ENCODE results near the gene ARHGEF16. TPM values are rescaled to one million over a fixed set of nuclear protein-coding genes. Genes with fewer than 3 reads are reported as not detected.

Gene ARHGEF16
- total RNA-seq, 1 donor from 2014 or later: 1.7 TPM

GRCh38 chr1:3476666-3477065, 22.2 kb downstream of the ARHGEF16 start:
- Mint-ChIP-seq H3K27me3 (ENCODE audit: unreplicated experiment) (peaks cover 24% of the 10 kb centered on the region), H3K36me3 (ENCODE audit: low read depth, unreplicated experiment) (no peaks in the 10 kb centered on the region), H3K9me3 (ENCODE audit: unreplicated experiment) (no peaks in the 10 kb centered on the region), H3K4me3 (ENCODE audit: unreplicated experiment) (no peak overlapping the region), H3K27ac (ENCODE audit: unreplicated experiment) (no peak overlapping the region), H3K4me1 (ENCODE audit: unreplicated experiment) (peaks cover 4% of the 10 kb centered on the region)
- DNase-seq (ENCODE audit: low spot score): no peak
- TF ChIP-seq, protein P1, sequence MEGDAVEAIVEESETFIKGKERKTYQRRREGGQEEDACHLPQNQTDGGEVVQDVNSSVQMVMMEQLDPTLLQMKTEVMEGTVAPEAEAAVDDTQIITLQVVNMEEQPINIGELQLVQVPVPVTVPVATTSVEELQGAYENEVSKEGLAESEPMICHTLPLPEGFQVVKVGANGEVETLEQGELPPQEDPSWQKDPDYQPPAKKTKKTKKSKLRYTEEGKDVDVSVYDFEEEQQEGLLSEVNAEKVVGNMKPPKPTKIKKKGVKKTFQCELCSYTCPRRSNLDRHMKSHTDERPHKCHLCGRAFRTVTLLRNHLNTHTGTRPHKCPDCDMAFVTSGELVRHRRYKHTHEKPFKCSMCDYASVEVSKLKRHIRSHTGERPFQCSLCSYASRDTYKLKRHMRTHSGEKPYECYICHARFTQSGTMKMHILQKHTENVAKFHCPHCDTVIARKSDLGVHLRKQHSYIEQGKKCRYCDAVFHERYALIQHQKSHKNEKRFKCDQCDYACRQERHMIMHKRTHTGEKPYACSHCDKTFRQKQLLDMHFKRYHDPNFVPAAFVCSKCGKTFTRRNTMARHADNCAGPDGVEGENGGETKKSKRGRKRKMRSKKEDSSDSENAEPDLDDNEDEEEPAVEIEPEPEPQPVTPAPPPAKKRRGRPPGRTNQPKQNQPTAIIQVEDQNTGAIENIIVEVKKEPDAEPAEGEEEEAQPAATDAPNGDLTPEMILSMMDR (IDR thresholded peaks at IDR 0.05; ENCODE audit: unreplicated experiment): no peak

- H3K36me3 Mint-ChIP-seq (ENCODE audit: low read depth, unreplicated experiment): no peaks in the 10 kb centered on the region
- H3K27ac Mint-ChIP-seq (ENCODE audit: unreplicated experiment): no peak overlapping the region
- peaks cover 4% of the 10 kb centered on the region for H3K4me1 Mint-ChIP-seq (ENCODE audit: unreplicated experiment)
- DNase-seq (ENCODE audit: low spot score): peak; percentile 62
- no peaks in the 10 kb centered on the region for H3K9me3 Mint-ChIP-seq (ENCODE audit: unreplicated experiment)
- no peak overlapping the region for H3K4me3 Mint-ChIP-seq (ENCODE audit: unreplicated experiment)
- TF ChIP-seq, protein P1 (IDR thresholded peaks at IDR 0.05; ENCODE audit: unreplicated experiment): no peak
- peaks cover 24% of the 10 kb centered on the region for H3K27me3 Mint-ChIP-seq (ENCODE audit: unreplicated experiment)
These were observed 23.0 kb downstream of the ARHGEF16 start for GRCh38 chr1:3477241-3477995.

DNA sequence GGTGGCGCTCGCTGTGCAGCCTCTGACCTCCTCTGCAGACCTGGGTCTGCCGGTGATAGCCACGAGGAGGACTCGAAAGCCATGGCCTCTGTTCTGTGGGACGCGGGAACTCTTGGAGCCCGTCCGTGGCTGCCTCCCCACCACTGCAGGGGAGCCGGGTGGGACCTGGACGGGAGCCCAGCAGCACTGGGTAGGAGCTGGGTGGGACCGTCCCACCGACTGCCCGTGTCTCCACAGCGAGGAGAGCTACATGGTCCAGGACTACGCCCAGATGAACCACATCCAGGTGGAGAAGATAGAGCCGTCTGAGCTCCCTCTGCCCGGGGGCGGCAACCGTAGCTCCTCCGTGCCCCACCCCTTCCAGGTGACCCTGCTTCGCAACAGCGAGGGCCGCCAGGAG, 23.7 kb downstream of the ARHGEF16 start:
- TF ChIP-seq, protein P1 (IDR thresholded peaks at IDR 0.05; ENCODE audit: unreplicated experiment): no peak
- Mint-ChIP-seq H3K4me1 (ENCODE audit: unreplicated experiment) (peaks cover 4% of the 10 kb centered on the region), H3K27me3 (ENCODE audit: unreplicated experiment) (peaks cover 24% of the 10 kb centered on the region), H3K27ac (ENCODE audit: unreplicated experiment) (no peak overlapping the region), H3K36me3 (ENCODE audit: low read depth, unreplicated experiment) (no peaks in the 10 kb centered on the region), H3K4me3 (ENCODE audit: unreplicated experiment) (no peak overlapping the region), H3K9me3 (ENCODE audit: unreplicated experiment) (no peaks in the 10 kb centered on the region)
- no peak for DNase-seq (ENCODE audit: low spot score)

GRCh38 chr1:3479511-3480368, 25.3 kb downstream of the ARHGEF16 start:
- TF ChIP-seq, protein P1 (IDR thresholded peaks at IDR 0.05; ENCODE audit: unreplicated experiment): no peak
- no peak for DNase-seq (ENCODE audit: low spot score)
- H3K27me3 Mint-ChIP-seq (ENCODE audit: unreplicated experiment): peaks cover 25% of the 10 kb centered on the region
- no peak overlapping the region for H3K4me3 Mint-ChIP-seq (ENCODE audit: unreplicated experiment)
- no peaks in the 10 kb centered on the region for H3K9me3 Mint-ChIP-seq (ENCODE audit: unreplicated experiment)
- H3K27ac Mint-ChIP-seq (ENCODE audit: unreplicated experiment): peak overlapping the region; percentile 48
- peaks cover 3% of the 10 kb centered on the region for H3K36me3 Mint-ChIP-seq (ENCODE audit: low read depth, unreplicated experiment)
- no peaks in the 10 kb centered on the region for H3K4me1 Mint-ChIP-seq (ENCODE audit: unreplicated experiment)

DNA sequence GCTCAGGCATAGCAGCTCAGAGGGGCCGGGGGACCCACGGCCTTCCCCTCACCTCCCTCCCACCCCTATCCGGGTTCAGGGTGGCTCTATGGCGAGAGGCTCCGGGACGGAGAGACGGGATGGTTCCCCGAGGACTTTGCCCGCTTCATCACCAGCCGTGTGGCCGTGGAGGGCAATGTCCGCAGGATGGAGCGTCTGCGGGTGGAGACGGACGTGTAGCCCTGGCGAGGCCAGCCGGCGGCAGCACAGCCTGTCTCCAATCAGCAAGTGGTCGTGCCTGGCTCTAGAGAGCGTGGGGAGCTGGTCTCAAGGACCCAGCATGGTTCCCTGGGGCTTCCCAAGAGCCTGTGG, 25.9 kb downstream of the ARHGEF16 start:
- H3K27me3 Mint-ChIP-seq (ENCODE audit: unreplicated experiment): peaks cover 31% of the 10 kb centered on the region
- peaks cover 8% of the 10 kb centered on the region for H3K36me3 Mint-ChIP-seq (ENCODE audit: low read depth, unreplicated experiment)
- H3K4me1 Mint-ChIP-seq (ENCODE audit: unreplicated experiment): no peaks in the 10 kb centered on the region
- no peak for DNase-seq (ENCODE audit: low spot score)
- no peaks in the 10 kb centered on the region for H3K9me3 Mint-ChIP-seq (ENCODE audit: unreplicated experiment)
- H3K27ac Mint-ChIP-seq (ENCODE audit: unreplicated experiment): no peak overlapping the region
- H3K4me3 Mint-ChIP-seq (ENCODE audit: unreplicated experiment): no peak overlapping the region
- TF ChIP-seq, protein P1 (IDR thresholded peaks at IDR 0.05; ENCODE audit: unreplicated experiment): no peak

All from endothelial cell (in vitro differentiated cells).